MM.1S (cell line): ENCODE results near the gene ATG16L2.

Experiments
- DNase-seq: peaks from one replicate; pipeline ENCODE4 v3.0.0-alpha.2; 2015
- H2AFZ ChIP-seq: fragments of 300-600 bp; sonication (generic); 2 replicates; pipeline ENCODE4 v1.6.0; 2016; ENCODE audit warnings: antibody characterized with exemption, low read length
- H3F3A ChIP-seq: fragments of 300-600 bp; sonication (generic); 2 replicates; pipeline ENCODE4 v1.6.1; 2016; ENCODE audit warnings: mild to moderate bottlenecking, antibody characterized with exemption, low read length, moderate library complexity, mixed read lengths; ENCODE audit not compliant: insufficient read depth
- H3K27ac ChIP-seq: fragments of 300-600 bp; sonication (generic); 2 replicates; pipeline ENCODE4 v1.5.1; 2016; ENCODE audit warnings: mild to moderate bottlenecking, low read length
- H3K27me3 ChIP-seq: fragments of 300-600 bp; sonication (generic); replicated peaks from 2 replicates; pipeline ENCODE4 v1.6.0; 2016; ENCODE audit warnings: low read length; ENCODE audit not compliant: insufficient read depth
- H3K36me3 ChIP-seq: fragments of 300-600 bp; sonication (generic); replicated peaks from 2 replicates; pipeline ENCODE4 v1.6.1; 2016; ENCODE audit warnings: mild to moderate bottlenecking, low read length, mixed read lengths; ENCODE audit not compliant: insufficient read depth
- H3K4me1 ChIP-seq: fragments of 300-600 bp; sonication (generic); 2 replicates; pipeline ENCODE4 v1.6.1; 2016; ENCODE audit warnings: low read length, mixed read lengths
- H3K4me2 ChIP-seq: fragments of 300-600 bp; sonication (generic); 2 replicates; pipeline ENCODE4 v1.6.0; 2016; ENCODE audit warnings: low read depth, low read length
- H3K4me3 ChIP-seq: fragments of 300-600 bp; sonication (generic); 2 replicates; pipeline ENCODE4 v1.5.1; 2016; ENCODE audit warnings: low read length, mixed read lengths
- H3K79me2 ChIP-seq: fragments of 300-600 bp; sonication (generic); 2 replicates; pipeline ENCODE4 v1.6.1; 2016; ENCODE audit warnings: mixed run types, low read length, mixed read lengths
- H3K9ac ChIP-seq: fragments of 300-600 bp; sonication (generic); 2 replicates; pipeline ENCODE4 v1.6.1; 2016; ENCODE audit warnings: low read length, mixed read lengths
- H3K9me2 ChIP-seq: fragments of 300-600 bp; sonication (generic); replicated peaks from 2 replicates; pipeline ENCODE4 v1.6.1; 2016; ENCODE audit warnings: mild to moderate bottlenecking, low read length, mixed read lengths; ENCODE audit not compliant: insufficient read depth
- H3K9me3 ChIP-seq: fragments of 300-600 bp; sonication (generic); replicated peaks from 2 replicates; pipeline ENCODE4 v1.6.1; 2016; ENCODE audit warnings: mild to moderate bottlenecking, low read length, mixed read lengths; ENCODE audit not compliant: insufficient read depth
- H4K20me1 ChIP-seq: fragments of 300-600 bp; sonication (generic); 2 replicates; pipeline ENCODE4 v1.6.1; 2016; ENCODE audit warnings: mild to moderate bottlenecking, low read length, moderate library complexity, mixed read lengths; ENCODE audit not compliant: insufficient read depth
- CTCF ChIP-seq: fragments of 300-600 bp; sonication (generic); IDR thresholded peaks from 2 replicates; pipeline ENCODE4 v1.5.1; 2016; ENCODE audit warnings: antibody characterized with exemption, low read length, mixed read lengths
- EZH2 ChIP-seq: fragments of 300-600 bp; sonication (generic); optimal IDR thresholded peaks from 2 replicates; pipeline ENCODE3; 2017; ENCODE audit warnings: low read depth, mild to moderate bottlenecking, antibody characterized with exemption, low read length, mixed read lengths
- EZH2phosphoT487 ChIP-seq: fragments of 300-600 bp; sonication (generic); IDR thresholded peaks from 2 replicates; pipeline ENCODE4 v1.6.1; 2018; ENCODE audit warnings: antibody characterized with exemption, low read length

Gene ATG16L2

GRCh38 chr11:72848846-72849466, 34.7 kb downstream of the ATG16L2 start:
- peak; percentile 43 for DNase-seq
- H3K9me2 ChIP-seq: no peaks in the 10 kb centered on the region
- no peaks in the 10 kb centered on the region for H3K27me3 ChIP-seq
- no peak overlapping the region for H3K4me2 ChIP-seq
- H3K4me1 ChIP-seq: no peaks in the 10 kb centered on the region
- no peaks in the 10 kb centered on the region for H3K36me3 ChIP-seq
- no peak overlapping the region for H2AFZ ChIP-seq
- H3K4me3 ChIP-seq: no peak overlapping the region
- H3K79me2 ChIP-seq: no peaks in the 10 kb centered on the region
- H3K9me3 ChIP-seq: no peaks in the 10 kb centered on the region
- TF ChIP-seq EZH2phosphoT487 (no peak), CTCF (peak; percentile 70), EZH2 (no peak)
- H3K27ac ChIP-seq: no peak overlapping the region
- no peaks in the 10 kb centered on the region; the same call in 1 of the 2 replicates for H3F3A ChIP-seq
- H3K9ac ChIP-seq: no peak overlapping the region
- H4K20me1 ChIP-seq: no peaks in the 10 kb centered on the region

GRCh38 chr11:72850832-72851231, 36.6 kb downstream of the ATG16L2 start:
- H3K36me3 ChIP-seq: no peaks in the 10 kb centered on the region; the same call in 1 of the 2 replicates
- DNase-seq: no peak

GRCh38 chr11:72851726-72852125, 37.5 kb downstream of the ATG16L2 start:
- no peaks in the 10 kb centered on the region; the same call in 1 of the 2 replicates for H3F3A ChIP-seq

More at GRCh38 chr11:72850832-72851231, 36.6 kb downstream of the ATG16L2 start:
- Histone ChIP-seq H3K4me3 (no peak overlapping the region), H3K4me2 (no peak overlapping the region), H3F3A (no peaks in the 10 kb centered on the region; the same call in 1 of the 2 replicates), H3K4me1 (no peaks in the 10 kb centered on the region), H3K27me3 (no peaks in the 10 kb centered on the region), H3K79me2 (0 out of 2 replicates have a peak, but pooled peaks cover 7% of the 10 kb centered on the region), H3K9me3 (no peaks in the 10 kb centered on the region), H2AFZ (no peak overlapping the region), H3K9ac (no peak overlapping the region), H4K20me1 (no peaks in the 10 kb centered on the region), H3K27ac (no peak overlapping the region), H3K9me2 (no peaks in the 10 kb centered on the region)
- TF ChIP-seq CTCF (no peak), EZH2 (no peak), EZH2phosphoT487 (no peak)

More at GRCh38 chr11:72851726-72852125, 37.5 kb downstream of the ATG16L2 start:
- H3K4me3 ChIP-seq: no peak overlapping the region
- 0 out of 2 replicates have a peak, but pooled peaks cover 7% of the 10 kb centered on the region for H3K79me2 ChIP-seq
- H2AFZ ChIP-seq: no peak overlapping the region
- DNase-seq: no peak
- no peaks in the 10 kb centered on the region for H3K9me3 ChIP-seq
- H3K4me1 ChIP-seq: no peaks in the 10 kb centered on the region
- H3K27me3 ChIP-seq: no peaks in the 10 kb centered on the region
- H3K9ac ChIP-seq: no peak overlapping the region
- H3K4me2 ChIP-seq: no peak overlapping the region
- no peak overlapping the region for H3K27ac ChIP-seq
- TF ChIP-seq CTCF (no peak), EZH2 (no peak), EZH2phosphoT487 (no peak)
- H3K36me3 ChIP-seq: no peaks in the 10 kb centered on the region; the same call in 1 of the 2 replicates
- no peaks in the 10 kb centered on the region for H4K20me1 ChIP-seq
- no peaks in the 10 kb centered on the region for H3K9me2 ChIP-seq
